Activated T-cell treated with anti-CD3 and anti-CD28 coated beads, Interleukin-2, amount 50 U/mL, for 4 hours (primary cell): ENCODE measurements around the gene CYP26A1. TPM values are rescaled to one million over a fixed set of nuclear protein-coding genes. Genes with fewer than 3 reads are reported as not detected.

Experiments
- ATAC-seq, 2 donors: fragments of 200-7000 bp; cut with Tn5 transposase; one replicate each; pipeline ENCODE4 v1.10.0; 2021
- DNase-seq: peaks from one replicate; pipeline ENCODE4 v3.0.0-alpha.2; 2020
- H3K27me3 Mint-ChIP-seq: one replicate; pipeline ENCODE4 v1.8.0; 2021; ENCODE audit warnings: low read depth, mixed read lengths
- H3K36me3 Mint-ChIP-seq: one replicate; pipeline ENCODE4 v1.8.0; 2022; ENCODE audit warnings: mixed read lengths; ENCODE audit not compliant: insufficient read depth
- H3K4me1 Mint-ChIP-seq: one replicate; pipeline ENCODE4 v1.8.0; 2021; ENCODE audit warnings: low read depth, mixed read lengths
- H3K4me3 Mint-ChIP-seq: one replicate; pipeline ENCODE4 v1.8.0; 2021; ENCODE audit warnings: mild to moderate bottlenecking, moderate library complexity, mixed read lengths
- H3K9me3 Mint-ChIP-seq: one replicate; pipeline ENCODE4 v1.8.0; 2021; ENCODE audit warnings: mixed read lengths
- total RNA-seq, 3 donors: library from RNA; stranded (reverse); gene quantifications; one replicate each; pipeline ENCODE4 v1.2.1, GENCODE V29; 2021

Gene CYP26A1
- total RNA-seq, 3 donors from 2014 or later, result not detected

- Mint-ChIP-seq H3K36me3 (no peaks in the 10 kb centered on the region), H3K9me3 (peaks cover 6% of the 10 kb centered on the region), H3K4me1 (no peaks in the 10 kb centered on the region), H3K4me3 (no peak overlapping the region), H3K27me3 (no peaks in the 10 kb centered on the region)
- no peak for ATAC-seq
- DNase-seq, result no peak
These were observed 30.3 kb downstream of the CYP26A1 start for GRCh38 chr10:93103953-93104352.

GRCh38 chr10:93106631-93107072 lies 33.0 kb downstream of the CYP26A1 start:
- Mint-ChIP-seq H3K9me3 (peaks cover 6% of the 10 kb centered on the region), H3K27me3 (peaks cover 3% of the 10 kb centered on the region), H3K36me3 (no peaks in the 10 kb centered on the region), H3K4me1 (no peaks in the 10 kb centered on the region), H3K4me3 (no peak overlapping the region)
- ATAC-seq (no peak), DNase-seq (no peak)

GRCh38 chr10:93110472-93111146 lies 36.9 kb downstream of the CYP26A1 start:
- DNase-seq (no peak), ATAC-seq (no peak)
- Mint-ChIP-seq H3K4me1 (peaks cover 5% of the 10 kb centered on the region), H3K9me3 (no peaks in the 10 kb centered on the region), H3K36me3 (no peaks in the 10 kb centered on the region), H3K4me3 (no peak overlapping the region), H3K27me3 (peaks cover 16% of the 10 kb centered on the region)

- no peak for ATAC-seq
- Mint-ChIP-seq H3K9me3 (no peaks in the 10 kb centered on the region), H3K36me3 (no peaks in the 10 kb centered on the region), H3K4me3 (no peak overlapping the region), H3K27me3 (peaks cover 16% of the 10 kb centered on the region), H3K4me1 (peaks cover 14% of the 10 kb centered on the region)
- DNase-seq, result no peak
These were observed 39.3 kb downstream of the CYP26A1 start for GRCh38 chr10:93113042-93113441.

- peak; percentile 71 to 72 for ATAC-seq
- H3K9me3 Mint-ChIP-seq, result no peaks in the 10 kb centered on the region
- H3K27me3 Mint-ChIP-seq, result peaks cover 16% of the 10 kb centered on the region
- peaks cover 14% of the 10 kb centered on the region for H3K4me1 Mint-ChIP-seq
- H3K4me3 Mint-ChIP-seq, result no peak overlapping the region
- H3K36me3 Mint-ChIP-seq, result no peaks in the 10 kb centered on the region
- DNase-seq, result peak; percentile 64
These were observed 42.1 kb downstream of the CYP26A1 start for GRCh38 chr10:93115661-93116383.

- peaks cover 30% of the 10 kb centered on the region for H3K4me1 Mint-ChIP-seq
- peaks cover 1% of the 10 kb centered on the region for H3K36me3 Mint-ChIP-seq
- H3K9me3 Mint-ChIP-seq, result peaks cover 10% of the 10 kb centered on the region
- H3K27me3 Mint-ChIP-seq, result no peaks in the 10 kb centered on the region
- ATAC-seq (no peak), DNase-seq (no peak)
- H3K4me3 Mint-ChIP-seq, result no peak overlapping the region
These were observed 47.6 kb downstream of the CYP26A1 start for GRCh38 chr10:93121311-93121710.

- Mint-ChIP-seq H3K36me3 (peaks cover 2% of the 10 kb centered on the region), H3K9me3 (peaks cover 16% of the 10 kb centered on the region), H3K4me3 (no peak overlapping the region), H3K27me3 (no peaks in the 10 kb centered on the region), H3K4me1 (peaks cover 26% of the 10 kb centered on the region)
- DNase-seq (no peak), ATAC-seq (no peak)
These were observed 50.1 kb downstream of the CYP26A1 start for GRCh38 chr10:93123766-93124165.

- ATAC-seq (no peak), DNase-seq (no peak)
- H3K4me1 Mint-ChIP-seq, result peaks cover 26% of the 10 kb centered on the region
- H3K9me3 Mint-ChIP-seq, result peaks cover 20% of the 10 kb centered on the region
- H3K4me3 Mint-ChIP-seq, result no peak overlapping the region
- H3K36me3 Mint-ChIP-seq, result peaks cover 3% of the 10 kb centered on the region
- no peaks in the 10 kb centered on the region for H3K27me3 Mint-ChIP-seq
These were observed 51.1 kb downstream of the CYP26A1 start for GRCh38 chr10:93124580-93125318.

- DNase-seq (no peak), ATAC-seq (no peak)
- H3K36me3 Mint-ChIP-seq, result peaks cover 3% of the 10 kb centered on the region
- peaks cover 20% of the 10 kb centered on the region for H3K9me3 Mint-ChIP-seq
- H3K27me3 Mint-ChIP-seq, result no peaks in the 10 kb centered on the region
- H3K4me3 Mint-ChIP-seq, result no peak overlapping the region
- peaks cover 26% of the 10 kb centered on the region for H3K4me1 Mint-ChIP-seq
These were observed 52.3 kb downstream of the CYP26A1 start for GRCh38 chr10:93125966-93126365.

- ATAC-seq, result no peak
These were observed 52.9 kb downstream of the CYP26A1 start for GRCh38 chr10:93126483-93127052.

More at GRCh38 chr10:93126483-93127052, 52.9 kb downstream of the CYP26A1 start:
- H3K9me3 Mint-ChIP-seq, result peaks cover 20% of the 10 kb centered on the region
- no peak for DNase-seq
- H3K27me3 Mint-ChIP-seq, result no peaks in the 10 kb centered on the region
- H3K36me3 Mint-ChIP-seq, result peaks cover 3% of the 10 kb centered on the region
- H3K4me3 Mint-ChIP-seq, result no peak overlapping the region
- peaks cover 26% of the 10 kb centered on the region for H3K4me1 Mint-ChIP-seq

Other genes starting within 250 kb of the CYP26A1 start
- 10 to 100 TPM; 10.3 to 11.2 (median 10.8) TPM for gene EXOC6, start 225.4 kb upstream of the CYP26A1 start, total RNA-seq
- under 1 TPM in 2 of 3 donors, not detected in 1; 0.05 to 0.13 TPM for gene CYP26C1, start 13.1 kb upstream of the CYP26A1 start, total RNA-seq